ENCODE data around the gene DRC3.

- TF ChIP-seq, protein P1, sequence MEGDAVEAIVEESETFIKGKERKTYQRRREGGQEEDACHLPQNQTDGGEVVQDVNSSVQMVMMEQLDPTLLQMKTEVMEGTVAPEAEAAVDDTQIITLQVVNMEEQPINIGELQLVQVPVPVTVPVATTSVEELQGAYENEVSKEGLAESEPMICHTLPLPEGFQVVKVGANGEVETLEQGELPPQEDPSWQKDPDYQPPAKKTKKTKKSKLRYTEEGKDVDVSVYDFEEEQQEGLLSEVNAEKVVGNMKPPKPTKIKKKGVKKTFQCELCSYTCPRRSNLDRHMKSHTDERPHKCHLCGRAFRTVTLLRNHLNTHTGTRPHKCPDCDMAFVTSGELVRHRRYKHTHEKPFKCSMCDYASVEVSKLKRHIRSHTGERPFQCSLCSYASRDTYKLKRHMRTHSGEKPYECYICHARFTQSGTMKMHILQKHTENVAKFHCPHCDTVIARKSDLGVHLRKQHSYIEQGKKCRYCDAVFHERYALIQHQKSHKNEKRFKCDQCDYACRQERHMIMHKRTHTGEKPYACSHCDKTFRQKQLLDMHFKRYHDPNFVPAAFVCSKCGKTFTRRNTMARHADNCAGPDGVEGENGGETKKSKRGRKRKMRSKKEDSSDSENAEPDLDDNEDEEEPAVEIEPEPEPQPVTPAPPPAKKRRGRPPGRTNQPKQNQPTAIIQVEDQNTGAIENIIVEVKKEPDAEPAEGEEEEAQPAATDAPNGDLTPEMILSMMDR (IDR thresholded peaks at IDR 0.05) = no peak
- TF ChIP-seq EZH2 (IDR thresholded peaks at IDR 0.05; ENCODE audit: borderline replicate concordance, insufficient read depth, low read depth, low read length, poor library complexity, severe bottlenecking) = no peak
Measured at GRCh38 chr17:17990282-17990681, 17.6 kb downstream of the DRC3 start.

Measured in B cell (primary cell).